SK-N-SH treated with all-trans-retinoic acid at 6 μM for 48 hours (cell line): Measurements from ENCODE around the gene OSGEP.

Experiments used
- ARNTL ChIP-seq: fragments of 450-650 bp; formaldehyde crosslinking; IDR thresholded peaks from 2 replicates; pipeline ENCODE4 v1.5.0; 2020; ENCODE audit warnings: low read depth, mild to moderate bottlenecking, moderate library complexity, borderline replicate concordance
- CSRNP3 ChIP-seq: fragments of 250-450 bp; sonication (Bioruptor Pico); IDR thresholded peaks from 2 replicates; pipeline ENCODE4 v1.5.1; 2021; ENCODE audit warnings: mild to moderate bottlenecking, moderate library complexity
- ESRRG ChIP-seq: fragments of 250-450 bp; sonication (Bioruptor Pico); IDR thresholded peaks from 2 replicates; pipeline ENCODE4 v1.6.1; 2021; ENCODE audit warnings: mild to moderate bottlenecking
- GLIS3 ChIP-seq: fragments of 250-450 bp; sonication (Bioruptor Pico); IDR thresholded peaks from 2 replicates; pipeline ENCODE4 v1.5.0; 2020; ENCODE audit warnings: mild to moderate bottlenecking, moderate library complexity
- PATZ1 ChIP-seq: fragments of 250-450 bp; sonication (Bioruptor Pico); IDR thresholded peaks from 2 replicates; pipeline ENCODE4 v1.8.0; 2020; ENCODE audit warnings: mild to moderate bottlenecking, moderate library complexity, borderline replicate concordance
- POU6F1 ChIP-seq: fragments of 250-450 bp; sonication (Bioruptor Pico); IDR thresholded peaks from 2 replicates; pipeline ENCODE4 v1.8.0; 2021; ENCODE audit warnings: low read depth, mild to moderate bottlenecking, moderate library complexity, borderline replicate concordance
- PPARA ChIP-seq: fragments of 250-450 bp; sonication (Bioruptor Pico); IDR thresholded peaks from 2 replicates; pipeline ENCODE4 v1.5.0; 2020; ENCODE audit warnings: mild to moderate bottlenecking, borderline replicate concordance
- RARB ChIP-seq: fragments of 250-450 bp; sonication (Bioruptor Pico); IDR thresholded peaks from 2 replicates; pipeline ENCODE4 v1.8.0; 2021; ENCODE audit warnings: mild to moderate bottlenecking, moderate library complexity
- TSHZ2 ChIP-seq: fragments of 250-450 bp; sonication (Bioruptor Pico); IDR thresholded peaks from 2 replicates; pipeline ENCODE4 v1.5.0; 2020; ENCODE audit warnings: mild to moderate bottlenecking, moderate library complexity
- ZFP3 ChIP-seq: fragments of 250-450 bp; sonication (Bioruptor Pico); IDR thresholded peaks from 2 replicates; pipeline ENCODE4 v1.5.0; 2020; ENCODE audit warnings: mild to moderate bottlenecking, moderate library complexity

- no peak for TF ChIP-seq TSHZ2 (CRISPR knock-in tag)
- TF ChIP-seq RARB (CRISPR knock-in tag): no peak
- no peak for TF ChIP-seq PATZ1 (CRISPR knock-in tag)
- no peak for TF ChIP-seq ZFP3 (CRISPR knock-in tag)
- TF ChIP-seq PPARA (CRISPR knock-in tag): no peak
- TF ChIP-seq CSRNP3 (CRISPR knock-in tag): no peak
- no peak for TF ChIP-seq ARNTL (CRISPR knock-in tag)
- no peak for TF ChIP-seq GLIS3 (CRISPR knock-in tag)
- no peak for TF ChIP-seq POU6F1
- no peak for TF ChIP-seq ESRRG (CRISPR knock-in tag)
Measured at GRCh38 chr14:20428802-20429201, 25.8 kb downstream of the OSGEP start.
